ENCODE results near the gene CFAP20DC. TPM values are rescaled to one million over a fixed set of nuclear protein-coding genes. Genes with fewer than 3 reads are reported as not detected.

The CFAP20DC gene
- total and polyA plus RNA-seq, 4 donors: 0.98 to 2.1 (median 1.5) TPM

GRCh38 chr3:58989955-58990354, 59.9 kb downstream of the CFAP20DC start:
- Histone ChIP-seq H3K9me3 (ENCODE audit: control insufficient read depth in 4 of 4, low read length in 3 of 4) (peaks cover 0 to 2% (median 0%) of the 10 kb centered on the region in 4 donors), H3K9ac (ENCODE audit: low read depth in 1 of 2, low read length in 2 of 2) (no peak overlapping the region), H3K27ac (ENCODE audit: low read depth in 1 of 2, low read length in 2 of 2) (no peak overlapping the region), H3K4me1 (ENCODE audit: control insufficient read depth in 4 of 4, insufficient read depth in 4 of 4, low read length in 3 of 4) (peaks cover 0 to 2% (median 1%) of the 10 kb centered on the region in 4 donors), H3K27me3 (ENCODE audit: control insufficient read depth in 4 of 4, insufficient read depth in 4 of 4, low read length in 3 of 4) (no peaks in the 10 kb centered on the region), H3K4me3 (ENCODE audit: low read depth in 1 of 3, low read length in 3 of 3) (no peak overlapping the region), H3K36me3 (ENCODE audit: control insufficient read depth in 4 of 4, insufficient read depth in 3 of 4, low read depth in 1 of 4, low read length in 3 of 4) (no peaks in the 10 kb centered on the region)
- no peak for DNase-seq (ENCODE audit: low spot score)
- no peak for TF ChIP-seq GABPA (IDR thresholded peaks at IDR 0.05 in 1 of 2, conservative IDR thresholded peaks at IDR 0.05 in 1 of 2)
- TF ChIP-seq ATF3 (IDR thresholded peaks at IDR 0.05): no peak
- no peak for TF ChIP-seq HNF4A (conservative IDR thresholded peaks at IDR 0.05)
- no peak for TF ChIP-seq RXRA (IDR thresholded peaks at IDR 0.05)

GRCh38 chr3:58989163-58989562, 60.7 kb downstream of the CFAP20DC start:
- Histone ChIP-seq H3K4me1 (ENCODE audit: control insufficient read depth in 4 of 4, insufficient read depth in 4 of 4, low read length in 3 of 4) (no peaks in the 10 kb centered on the region), H3K27me3 (ENCODE audit: control insufficient read depth in 4 of 4, insufficient read depth in 4 of 4, low read length in 3 of 4) (no peaks in the 10 kb centered on the region), H3K9ac (ENCODE audit: low read depth in 1 of 2, low read length in 2 of 2) (no peak overlapping the region), H3K4me3 (ENCODE audit: low read depth in 1 of 3, low read length in 3 of 3) (no peak overlapping the region), H3K27ac (ENCODE audit: low read depth in 1 of 2, low read length in 2 of 2) (no peak overlapping the region), H3K36me3 (ENCODE audit: control insufficient read depth in 4 of 4, insufficient read depth in 3 of 4, low read depth in 1 of 4, low read length in 3 of 4) (no peaks in the 10 kb centered on the region), H3K9me3 (ENCODE audit: control insufficient read depth in 4 of 4, low read length in 3 of 4) (peaks cover 0 to 2% (median 0%) of the 10 kb centered on the region in 4 donors)
- no peak for DNase-seq (ENCODE audit: low spot score)
- no peak for TF ChIP-seq RAD21 (IDR thresholded peaks at IDR 0.05)
- TF ChIP-seq RXRA (IDR thresholded peaks at IDR 0.05): no peak
- TF ChIP-seq TAF1 (conservative IDR thresholded peaks at IDR 0.05): no peak
- no peak for TF ChIP-seq ATF3 (IDR thresholded peaks at IDR 0.05)
- no peak for TF ChIP-seq FOXA2 (IDR thresholded peaks at IDR 0.05)
- TF ChIP-seq YY1 (IDR thresholded peaks at IDR 0.05): no peak
- no peak for TF ChIP-seq REST (IDR thresholded peaks at IDR 0.05)

GRCh38 chr3:58988041-58988440, 61.8 kb downstream of the CFAP20DC start:
- 94% methylated on average over 3 of the region's 3 CpGs for WGBS
- no peak overlapping the region for H3K9ac ChIP-seq (ENCODE audit: low read depth in 1 of 2, low read length in 2 of 2)
- H3K9me3 ChIP-seq (ENCODE audit: control insufficient read depth in 4 of 4, low read length in 3 of 4): peaks cover 0 to 2% (median 0%) of the 10 kb centered on the region in 4 donors
- H3K36me3 ChIP-seq (ENCODE audit: control insufficient read depth in 4 of 4, insufficient read depth in 3 of 4, low read depth in 1 of 4, low read length in 3 of 4): no peaks in the 10 kb centered on the region
- no peak for DNase-seq (ENCODE audit: low spot score)
- H3K4me3 ChIP-seq (ENCODE audit: low read depth in 1 of 3, low read length in 3 of 3): no peak overlapping the region
- no peaks in the 10 kb centered on the region for H3K4me1 ChIP-seq (ENCODE audit: control insufficient read depth in 4 of 4, insufficient read depth in 4 of 4, low read length in 3 of 4)
- TF ChIP-seq CTCF (IDR thresholded peaks at IDR 0.05; ENCODE audit: low read depth, low read length, missing input control) (no peak), YY1 (IDR thresholded peaks at IDR 0.05) (no peak), REST (IDR thresholded peaks at IDR 0.05) (no peak), MAX (IDR thresholded peaks at IDR 0.05) (no peak), RAD21 (IDR thresholded peaks at IDR 0.05) (no peak), HNF4A (conservative IDR thresholded peaks at IDR 0.05) (no peak), TAF1 (conservative IDR thresholded peaks at IDR 0.05) (no peak), HNF4G (IDR thresholded peaks at IDR 0.05) (no peak), GABPA (IDR thresholded peaks at IDR 0.05 in 1 of 2, conservative IDR thresholded peaks at IDR 0.05 in 1 of 2) (no peak), JUND (IDR thresholded peaks at IDR 0.05) (no peak)
- H3K27ac ChIP-seq (ENCODE audit: low read depth in 1 of 2, low read length in 2 of 2): no peak overlapping the region
- H3K27me3 ChIP-seq (ENCODE audit: control insufficient read depth in 4 of 4, insufficient read depth in 4 of 4, low read length in 3 of 4): no peaks in the 10 kb centered on the region
